DOHH2 (cell line): ENCODE results near the gene CLASP1.

Source experiments
- H3F3A ChIP-seq: fragments of 200-600 bp; sonication (generic), shearing (Covaris generic); 2 replicates; pipeline ENCODE4 v1.6.0; 2016; ENCODE audit warnings: antibody characterized with exemption, mild to moderate bottlenecking; ENCODE audit not compliant: control insufficient read depth, insufficient read depth
- H3K27ac ChIP-seq: fragments of 200-600 bp; sonication (generic); 2 replicates; pipeline ENCODE4 v1.5.1; 2014; ENCODE audit warnings: low read depth, mild to moderate bottlenecking, low read length, moderate library complexity
- H3K27me3 ChIP-seq: fragments of 200-600 bp; sonication (generic); 2 replicates; pipeline ENCODE4 v1.6.1; 2014; ENCODE audit warnings: mild to moderate bottlenecking, low read length, mixed read lengths; ENCODE audit not compliant: control insufficient read depth
- H3K36me3 ChIP-seq: fragments of 200-600 bp; sonication (generic); 2 replicates; pipeline ENCODE4 v1.6.1; 2014; ENCODE audit warnings: mild to moderate bottlenecking, low read length, moderate library complexity, mixed read lengths; ENCODE audit not compliant: control insufficient read depth
- H3K4me1 ChIP-seq: fragments of 200-600 bp; sonication (generic); 2 replicates; pipeline ENCODE4 v1.6.1; 2014; ENCODE audit warnings: mild to moderate bottlenecking, low read length, mixed read lengths; ENCODE audit not compliant: control insufficient read depth
- H3K4me2 ChIP-seq: fragments of 200-600 bp; sonication (generic); 2 replicates; pipeline ENCODE4 v1.6.0; 2014; ENCODE audit warnings: mild to moderate bottlenecking, low read length, moderate library complexity
- H3K4me3 ChIP-seq: fragments of 200-600 bp; sonication (generic); 2 replicates; pipeline ENCODE4 v1.5.1; 2014; ENCODE audit warnings: mild to moderate bottlenecking, low read length, mixed read lengths
- H3K79me2 ChIP-seq: fragments of 200-600 bp; sonication (generic); 2 replicates; pipeline ENCODE4 v1.6.1; 2014; ENCODE audit warnings: mild to moderate bottlenecking, low read length, mixed read lengths; ENCODE audit not compliant: control insufficient read depth
- H3K9me2 ChIP-seq: fragments of 200-600 bp; sonication (generic); replicated peaks from 2 replicates; pipeline ENCODE4 v1.6.1; 2014; ENCODE audit warnings: mild to moderate bottlenecking, low read length, mixed read lengths; ENCODE audit not compliant: control insufficient read depth
- H3K9me3 ChIP-seq: fragments of 200-600 bp; sonication (generic); 2 replicates; pipeline ENCODE4 v1.6.1; 2014; ENCODE audit warnings: antibody characterized with exemption, low read length, mixed read lengths; ENCODE audit not compliant: control insufficient read depth, insufficient read depth
- H4K20me1 ChIP-seq: fragments of 200-600 bp; sonication (generic); 2 replicates; pipeline ENCODE4 v1.6.0; 2014; ENCODE audit warnings: low read depth, mild to moderate bottlenecking, antibody characterized with exemption, low read length, moderate library complexity; ENCODE audit not compliant: control insufficient read depth, insufficient read depth
- CTCF ChIP-seq: fragments of 200-600 bp; sonication (generic); IDR thresholded peaks from one replicate; pipeline ENCODE4 v1.5.1; 2014; ENCODE audit warnings: antibody characterized with exemption, mild to moderate bottlenecking, low read depth, low read length; ENCODE audit not compliant: poor library complexity, severe bottlenecking
- EZH2phosphoT487 ChIP-seq: fragments of 200-600 bp; sonication (generic); IDR thresholded peaks from 2 replicates; pipeline ENCODE4 v1.6.1; 2017; ENCODE audit warnings: borderline replicate concordance, mild to moderate bottlenecking, antibody characterized with exemption, low read length, moderate library complexity, mixed read lengths

The CLASP1 gene

GRCh38 chr2:121475811-121476571, 173.3 kb downstream of the CLASP1 start:
- Histone ChIP-seq H3K9me2 (no peaks in the 10 kb centered on the region), H4K20me1 (no peaks in the 10 kb centered on the region), H3K4me2 (no peak overlapping the region), H3F3A (no peaks in the 10 kb centered on the region), H3K4me3 (no peak overlapping the region), H3K79me2 (peaks cover 19% of the 10 kb centered on the region), H3K27ac (no peak overlapping the region), H3K27me3 (no peaks in the 10 kb centered on the region), H3K4me1 (no peaks in the 10 kb centered on the region), H3K9me3 (no peaks in the 10 kb centered on the region), H3K36me3 (peaks cover 10% of the 10 kb centered on the region)
- TF ChIP-seq CTCF (no peak), EZH2phosphoT487 (no peak)

GRCh38 chr2:121473512-121473911, 175.8 kb downstream of the CLASP1 start:
- Histone ChIP-seq H3K27ac (no peak overlapping the region), H3K27me3 (no peaks in the 10 kb centered on the region), H3F3A (no peaks in the 10 kb centered on the region), H3K4me1 (no peaks in the 10 kb centered on the region), H3K4me3 (no peak overlapping the region), H3K36me3 (peaks cover 31% of the 10 kb centered on the region), H3K79me2 (peaks cover 19% of the 10 kb centered on the region), H3K9me2 (no peaks in the 10 kb centered on the region), H3K4me2 (no peak overlapping the region), H3K9me3 (no peaks in the 10 kb centered on the region), H4K20me1 (no peaks in the 10 kb centered on the region)
- TF ChIP-seq CTCF (no peak), EZH2phosphoT487 (no peak)

- no peaks in the 10 kb centered on the region for H3K4me1 ChIP-seq
These were observed 176.7 kb downstream of the CLASP1 start for GRCh38 chr2:121472470-121472993.

More at GRCh38 chr2:121472470-121472993, 176.7 kb downstream of the CLASP1 start:
- H3K79me2 ChIP-seq = peaks cover 19% of the 10 kb centered on the region
- peaks cover 41% of the 10 kb centered on the region for H3K36me3 ChIP-seq
- H3K9me2 ChIP-seq = no peaks in the 10 kb centered on the region
- H3F3A ChIP-seq = no peaks in the 10 kb centered on the region
- H3K9me3 ChIP-seq = no peaks in the 10 kb centered on the region
- H3K4me2 ChIP-seq = no peak overlapping the region
- H3K4me3 ChIP-seq = no peak overlapping the region
- H3K27ac ChIP-seq = no peak overlapping the region
- H4K20me1 ChIP-seq = no peaks in the 10 kb centered on the region
- no peak for TF ChIP-seq EZH2phosphoT487
- TF ChIP-seq CTCF = no peak
- no peaks in the 10 kb centered on the region for H3K27me3 ChIP-seq
